ENCODE results near the gene TLR8.
A peak's percentile ranks its signal among the peaks of the same experiment; 100 is the strongest.

Gene TLR8

DNA sequence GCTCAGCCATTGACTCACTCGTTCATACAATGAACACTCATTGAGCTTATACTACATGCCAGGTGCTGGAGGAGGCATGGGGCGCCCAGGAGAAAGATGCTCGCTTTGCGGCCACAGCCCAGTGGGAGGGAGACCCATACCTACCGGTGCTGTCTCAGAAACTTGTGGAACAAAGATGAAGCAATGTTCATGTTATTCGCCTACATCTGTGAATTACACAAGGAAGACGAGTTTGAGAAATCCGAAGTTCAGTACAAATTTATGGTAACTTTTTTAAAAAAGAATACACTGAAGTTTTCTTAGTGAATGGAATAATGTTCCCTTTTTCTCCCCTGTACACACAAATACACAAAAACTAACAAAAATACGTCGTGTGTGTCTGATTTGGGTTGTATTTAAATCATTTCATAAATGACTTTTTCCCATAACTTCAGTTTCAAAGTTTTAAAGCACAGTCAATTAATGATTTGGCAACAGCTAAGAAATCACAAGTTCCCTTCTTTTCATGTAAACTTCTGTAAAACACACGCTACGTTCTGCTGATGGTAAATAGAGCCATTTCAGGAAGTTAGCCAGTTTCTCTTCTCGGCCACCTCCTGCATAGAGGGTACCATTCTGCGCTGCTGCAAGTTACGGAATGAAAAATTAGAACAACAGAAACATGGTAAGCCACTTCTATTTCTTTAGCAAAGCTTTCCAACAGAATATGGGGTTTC, at the start of gene TLR8:
Gene TLR8, plus strand, starts transcription at position 575 of the 716 bp plus-strand sequence. Its CDS starts 87 bp downstream, at position 662.
- DNase-seq (ENCODE audit: low spot score) = no peak

DNA sequence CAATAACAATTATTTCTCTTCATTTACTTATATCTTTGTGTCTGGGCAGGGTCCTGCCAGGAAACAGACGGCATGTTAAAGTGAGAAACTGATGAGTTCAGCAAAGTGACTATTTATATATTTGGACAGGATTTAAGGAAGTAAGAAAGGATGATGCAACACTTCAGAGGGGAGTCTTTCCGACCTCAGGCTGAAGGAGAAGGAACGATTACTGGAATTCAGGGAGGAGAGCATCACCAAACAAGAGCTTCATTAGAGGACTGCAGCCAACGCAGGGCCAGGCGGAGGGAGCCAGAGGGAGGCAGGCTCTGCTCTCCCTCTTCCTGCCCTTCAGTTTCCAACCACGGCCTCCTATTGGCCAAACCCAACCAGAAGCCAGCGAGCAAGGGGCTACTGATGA, 41.1 kb upstream of the TLR8 start:
- no peak for DNase-seq (ENCODE audit: low spot score)

DNA sequence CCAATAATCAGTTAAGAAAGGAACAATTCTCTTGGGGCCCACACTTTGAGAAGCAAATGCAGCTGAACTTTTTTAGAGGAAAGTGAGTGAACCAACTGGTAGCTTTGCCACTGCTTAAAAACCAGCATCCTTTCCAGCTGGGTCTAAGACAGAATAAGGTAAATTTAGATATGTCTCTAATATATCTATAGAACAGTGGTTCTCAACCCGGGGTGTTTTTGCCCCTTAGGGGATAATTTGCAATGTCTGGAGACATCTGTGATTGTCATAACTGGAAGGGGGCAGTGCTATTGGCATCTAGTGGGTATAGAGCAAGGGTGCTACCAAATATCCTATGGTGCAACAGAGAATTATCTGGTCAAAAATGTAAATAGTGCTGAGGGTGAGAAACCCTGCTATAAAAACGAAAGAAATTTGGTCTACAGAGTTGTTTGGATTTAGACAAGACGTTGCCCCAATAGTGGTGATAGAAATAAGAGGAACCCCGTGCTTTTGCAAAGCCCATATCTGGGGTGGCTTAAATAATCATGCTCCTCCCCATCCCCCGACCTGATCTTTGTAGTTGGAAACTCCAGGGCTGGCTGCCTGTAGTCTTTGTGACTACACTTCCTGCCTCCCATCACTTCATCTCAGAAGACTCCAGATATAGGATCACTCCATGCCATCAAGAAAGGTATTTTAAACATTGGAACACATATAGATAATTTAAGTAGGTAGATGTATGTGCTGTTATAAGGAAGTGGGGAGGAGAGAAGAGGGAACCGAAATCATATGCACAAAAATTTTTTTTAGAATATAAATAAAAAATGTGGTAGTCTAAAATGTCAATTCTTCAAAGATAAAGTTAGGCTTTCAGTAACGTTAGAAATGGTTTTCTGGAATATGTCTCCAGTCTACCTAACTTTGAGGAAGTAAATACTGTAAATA, 39.7 kb upstream of the TLR8 start, which contains the start of gene TLR7:
Gene TLR7, plus strand, starts transcription at position 622 of the 927 bp plus-strand sequence. CDS start 507 bp downstream, outside the sequence.
- no peak for DNase-seq (ENCODE audit: low spot score)

DNA sequence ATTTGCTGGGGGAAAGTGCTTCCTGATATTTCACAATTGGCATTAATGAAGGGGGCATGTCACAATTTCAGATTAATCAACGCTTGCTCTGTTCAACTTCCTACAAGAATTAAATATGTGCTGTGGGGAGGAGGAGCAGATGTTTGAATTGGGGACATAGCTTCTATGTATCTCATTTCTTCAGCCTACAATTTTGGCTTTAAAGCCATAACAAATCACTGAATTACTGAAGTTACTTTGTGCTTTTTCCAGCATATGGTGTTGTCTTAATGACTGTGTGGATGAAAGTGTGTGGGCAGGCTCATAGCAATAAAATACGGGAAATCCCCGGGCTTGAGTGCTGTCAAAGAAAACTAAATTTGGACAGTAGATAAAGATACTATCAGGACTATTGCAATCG, 38.7 kb upstream of the TLR8 start:
- DNase-seq (ENCODE audit: low spot score) = no peak

DNA sequence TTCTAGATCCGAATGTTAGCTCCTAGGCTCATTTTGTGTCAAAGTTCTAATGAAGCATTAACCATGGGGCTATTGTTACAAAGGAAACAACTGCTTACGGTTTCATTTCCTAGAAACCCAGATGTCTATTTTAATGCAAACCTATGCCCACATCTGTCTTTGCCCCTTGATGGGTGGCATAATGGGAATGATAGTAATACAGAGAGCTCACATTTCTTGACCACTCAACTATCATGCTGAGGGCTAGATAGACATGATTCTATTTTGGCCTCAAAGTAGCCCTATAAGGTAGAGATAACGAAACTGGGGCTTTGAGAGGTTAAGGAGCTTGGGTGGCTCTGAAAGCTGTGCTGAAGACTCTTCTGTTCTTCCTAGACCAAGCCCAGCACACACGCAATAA, 37.7 kb upstream of the TLR8 start:
- DNase-seq (ENCODE audit: low spot score) = no peak

DNA sequence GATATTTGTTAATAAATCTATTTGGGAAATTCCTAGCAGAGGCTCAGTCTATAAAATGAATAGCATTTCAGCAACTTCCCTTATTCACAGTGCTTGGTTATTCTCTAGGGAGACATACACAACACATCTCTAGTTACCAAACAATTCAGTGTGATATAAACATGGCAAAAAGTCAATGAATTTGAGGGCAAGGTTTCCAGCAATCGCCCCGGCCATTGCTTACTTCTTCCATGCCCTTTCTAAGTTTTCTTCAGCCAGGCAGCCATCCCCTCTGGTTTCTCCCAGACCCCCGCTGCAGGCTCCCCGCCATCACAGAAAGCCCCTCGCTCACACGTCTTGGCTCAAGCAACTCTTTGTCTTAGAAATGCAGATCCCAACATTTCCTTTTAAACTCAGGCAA, 35.2 kb upstream of the TLR8 start:
- no peak for DNase-seq (ENCODE audit: low spot score)

DNA sequence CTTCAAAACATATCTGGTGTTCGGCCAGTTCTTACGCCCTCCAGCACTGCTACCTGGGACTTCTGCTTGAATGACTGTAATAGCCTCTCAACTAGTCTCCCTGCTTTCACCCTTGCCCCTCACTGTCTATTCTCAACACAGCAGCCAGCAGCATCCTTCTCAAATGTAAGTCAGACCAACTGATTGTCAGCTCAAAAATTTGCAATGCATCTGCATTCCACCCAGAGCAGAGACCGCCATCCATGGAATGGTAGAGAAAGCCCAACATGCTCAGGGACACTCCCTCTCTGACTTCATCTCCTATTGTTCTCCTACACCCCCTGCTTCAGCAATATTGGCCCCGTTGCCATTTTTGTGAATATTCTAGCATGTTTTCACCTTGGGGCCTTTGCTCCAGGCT, 33.7 kb upstream of the TLR8 start:
- DNase-seq (ENCODE audit: low spot score) = no peak

DNA sequence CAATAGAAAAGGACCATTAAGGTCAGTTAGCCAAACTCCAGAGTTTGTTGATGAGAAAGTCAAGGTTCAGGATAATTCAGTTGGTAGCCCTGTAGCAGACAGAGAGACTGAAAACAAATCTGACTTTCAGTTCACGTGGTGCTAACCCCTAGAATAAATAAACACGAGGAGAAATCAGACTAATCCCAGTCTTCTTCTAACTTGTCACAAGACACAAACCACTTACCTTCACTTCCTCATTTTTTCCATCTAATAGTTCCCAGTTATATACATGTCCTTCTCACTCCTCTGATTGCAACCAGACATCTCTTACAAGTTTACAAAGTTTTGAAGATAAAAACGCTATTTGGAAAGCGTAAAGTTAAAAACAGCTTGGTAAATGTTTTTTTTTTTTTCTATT, 31.8 kb upstream of the TLR8 start:
- no peak for DNase-seq (ENCODE audit: low spot score)

DNA sequence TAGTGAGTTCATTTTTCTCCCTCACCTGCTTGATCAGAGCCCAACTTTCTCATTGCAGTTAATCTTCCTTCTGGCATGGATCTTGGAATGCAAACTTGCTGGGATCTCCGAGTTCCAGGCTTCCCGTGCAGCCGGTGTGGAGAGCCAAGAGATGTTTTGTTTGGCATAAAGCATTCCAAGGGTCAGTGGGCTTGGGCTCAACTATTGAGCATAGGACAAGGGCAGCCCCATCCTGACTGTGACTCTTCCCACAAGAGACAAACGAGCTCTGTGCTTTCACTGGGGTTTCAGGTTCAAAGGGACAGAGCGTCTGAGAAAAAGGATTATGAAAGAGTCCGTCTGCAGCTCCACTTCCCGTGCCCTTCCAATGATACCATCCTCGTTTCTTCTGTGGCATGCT, 29.0 kb upstream of the TLR8 start:
- no peak for DNase-seq (ENCODE audit: low spot score)

DNA sequence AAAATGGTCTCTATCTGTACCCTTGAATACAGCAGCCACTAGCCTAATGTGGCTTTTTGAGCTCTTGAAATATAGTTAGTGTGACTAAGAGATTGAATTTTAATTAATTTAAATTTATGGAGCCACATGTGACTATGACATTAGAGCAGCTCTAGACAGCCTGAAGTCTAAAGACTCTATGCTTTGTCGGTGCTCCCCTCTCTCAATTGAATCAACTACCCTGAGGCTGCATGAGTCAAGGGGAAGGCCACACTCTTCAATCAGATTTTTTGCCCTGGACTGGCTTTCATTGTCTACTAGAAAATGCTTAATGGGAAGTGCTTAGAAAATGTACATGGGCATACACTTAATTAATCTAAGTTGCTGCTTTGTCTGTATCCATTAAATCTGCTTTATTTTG, 27.9 kb upstream of the TLR8 start:
- DNase-seq (ENCODE audit: low spot score) = no peak

DNA sequence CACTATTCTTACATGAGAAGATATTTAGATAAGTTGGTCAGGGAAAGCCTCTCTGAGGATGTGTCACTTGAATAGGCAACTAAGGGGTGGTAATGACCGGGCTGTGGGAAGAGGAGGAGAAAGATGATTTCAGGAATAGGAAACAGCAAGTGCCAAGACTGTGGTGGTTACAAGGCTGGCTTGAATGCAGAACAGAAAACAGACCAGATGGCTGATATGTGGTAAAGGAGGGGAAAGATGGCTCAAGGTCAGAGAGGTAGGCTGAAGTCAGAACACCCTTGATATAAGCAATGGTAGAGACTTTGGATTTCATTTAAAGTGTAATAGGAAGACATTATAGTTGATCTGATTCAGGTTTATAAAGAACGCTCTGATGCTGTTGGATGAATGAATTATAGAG, 24.5 kb upstream of the TLR8 start:
- no peak for DNase-seq (ENCODE audit: low spot score)

DNA sequence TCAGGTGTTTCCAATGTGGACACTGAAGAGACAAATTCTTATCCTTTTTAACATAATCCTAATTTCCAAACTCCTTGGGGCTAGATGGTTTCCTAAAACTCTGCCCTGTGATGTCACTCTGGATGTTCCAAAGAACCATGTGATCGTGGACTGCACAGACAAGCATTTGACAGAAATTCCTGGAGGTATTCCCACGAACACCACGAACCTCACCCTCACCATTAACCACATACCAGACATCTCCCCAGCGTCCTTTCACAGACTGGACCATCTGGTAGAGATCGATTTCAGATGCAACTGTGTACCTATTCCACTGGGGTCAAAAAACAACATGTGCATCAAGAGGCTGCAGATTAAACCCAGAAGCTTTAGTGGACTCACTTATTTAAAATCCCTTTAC, 20.9 kb upstream of the TLR8 start:
- no peak for DNase-seq (ENCODE audit: low spot score)

DNA sequence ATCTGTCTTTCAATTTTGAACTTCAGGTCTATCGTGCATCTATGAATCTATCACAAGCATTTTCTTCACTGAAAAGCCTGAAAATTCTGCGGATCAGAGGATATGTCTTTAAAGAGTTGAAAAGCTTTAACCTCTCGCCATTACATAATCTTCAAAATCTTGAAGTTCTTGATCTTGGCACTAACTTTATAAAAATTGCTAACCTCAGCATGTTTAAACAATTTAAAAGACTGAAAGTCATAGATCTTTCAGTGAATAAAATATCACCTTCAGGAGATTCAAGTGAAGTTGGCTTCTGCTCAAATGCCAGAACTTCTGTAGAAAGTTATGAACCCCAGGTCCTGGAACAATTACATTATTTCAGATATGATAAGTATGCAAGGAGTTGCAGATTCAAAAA, 19.9 kb upstream of the TLR8 start:
- no peak for DNase-seq (ENCODE audit: low spot score)

DNA sequence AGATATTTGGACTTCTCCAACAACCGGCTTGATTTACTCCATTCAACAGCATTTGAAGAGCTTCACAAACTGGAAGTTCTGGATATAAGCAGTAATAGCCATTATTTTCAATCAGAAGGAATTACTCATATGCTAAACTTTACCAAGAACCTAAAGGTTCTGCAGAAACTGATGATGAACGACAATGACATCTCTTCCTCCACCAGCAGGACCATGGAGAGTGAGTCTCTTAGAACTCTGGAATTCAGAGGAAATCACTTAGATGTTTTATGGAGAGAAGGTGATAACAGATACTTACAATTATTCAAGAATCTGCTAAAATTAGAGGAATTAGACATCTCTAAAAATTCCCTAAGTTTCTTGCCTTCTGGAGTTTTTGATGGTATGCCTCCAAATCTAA, 19.3 kb upstream of the TLR8 start:
- DNase-seq (ENCODE audit: low spot score) = no peak

DNA sequence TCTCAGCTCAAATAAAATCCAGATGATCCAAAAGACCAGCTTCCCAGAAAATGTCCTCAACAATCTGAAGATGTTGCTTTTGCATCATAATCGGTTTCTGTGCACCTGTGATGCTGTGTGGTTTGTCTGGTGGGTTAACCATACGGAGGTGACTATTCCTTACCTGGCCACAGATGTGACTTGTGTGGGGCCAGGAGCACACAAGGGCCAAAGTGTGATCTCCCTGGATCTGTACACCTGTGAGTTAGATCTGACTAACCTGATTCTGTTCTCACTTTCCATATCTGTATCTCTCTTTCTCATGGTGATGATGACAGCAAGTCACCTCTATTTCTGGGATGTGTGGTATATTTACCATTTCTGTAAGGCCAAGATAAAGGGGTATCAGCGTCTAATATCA, 18.7 kb upstream of the TLR8 start:
- no peak for DNase-seq (ENCODE audit: low spot score)

DNA sequence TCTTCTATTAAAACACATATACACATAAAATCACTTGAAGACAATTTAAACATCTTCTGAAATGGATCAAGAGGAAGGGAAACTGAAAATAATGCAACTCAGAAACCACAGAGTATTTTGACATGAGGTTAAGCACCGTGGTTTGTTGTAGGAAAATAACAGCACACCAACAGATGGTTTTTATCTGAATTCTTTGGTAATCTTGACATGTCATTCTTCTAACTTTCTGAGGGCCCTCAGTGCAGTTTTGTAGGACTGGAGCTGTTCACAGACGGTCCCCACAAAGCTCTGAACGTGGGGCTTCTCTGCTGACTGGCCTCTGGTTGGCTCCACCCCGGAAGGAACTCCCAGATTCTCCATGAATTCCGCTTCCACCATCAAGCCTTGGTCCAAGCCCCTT, 16.0 kb upstream of the TLR8 start:
- no peak for DNase-seq (ENCODE audit: low spot score)

DNA sequence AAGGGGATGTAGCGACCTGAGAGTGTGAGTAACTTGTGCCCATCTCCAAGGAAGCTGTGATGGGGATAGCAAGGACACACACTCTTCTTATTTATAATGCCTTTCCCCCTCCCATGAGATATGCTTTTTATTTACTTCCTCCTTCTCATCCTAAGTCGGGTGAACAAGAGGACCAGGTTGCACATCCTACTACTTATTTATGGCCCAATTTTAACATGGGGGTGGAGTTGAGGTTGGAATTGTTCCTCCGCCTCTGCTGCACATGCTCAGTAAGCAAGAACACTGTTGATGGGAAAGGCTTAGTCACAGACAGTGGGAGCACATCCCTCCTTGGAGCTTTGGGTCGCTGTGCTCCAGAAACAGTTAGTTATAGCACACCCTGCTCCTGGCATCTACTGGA, 15.2 kb upstream of the TLR8 start:
- no peak for DNase-seq (ENCODE audit: low spot score)

DNA sequence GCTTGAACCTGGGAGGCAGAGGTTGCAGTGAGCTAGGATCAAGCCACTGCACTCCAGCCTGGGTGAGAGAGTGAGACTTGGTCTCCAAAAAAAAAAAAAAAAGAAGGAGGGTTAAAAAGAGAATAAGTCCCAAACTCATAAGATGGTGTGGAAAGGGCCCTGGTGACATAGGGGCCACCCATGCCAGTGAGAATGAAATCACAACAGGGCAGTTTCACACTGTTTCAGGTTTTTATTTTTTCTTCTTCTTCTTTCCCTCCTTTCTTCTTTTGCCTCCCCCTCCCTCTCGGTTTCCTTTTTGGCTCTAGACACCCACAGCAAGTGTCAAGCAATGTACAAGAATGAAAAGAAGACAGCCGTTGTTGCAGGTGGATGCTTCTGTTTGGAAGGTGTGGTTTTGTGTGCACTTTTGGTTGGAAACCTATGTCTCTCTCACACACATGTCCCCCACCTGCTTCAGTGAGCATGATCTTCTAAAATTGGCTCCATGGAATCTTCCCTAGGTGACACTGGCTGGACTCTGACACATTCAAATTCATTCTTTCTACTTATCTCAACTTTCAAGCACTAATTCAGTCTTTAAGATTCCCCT, 14.4 kb upstream of the TLR8 start:
- DNase-seq (ENCODE audit: low spot score) = no peak

DNA sequence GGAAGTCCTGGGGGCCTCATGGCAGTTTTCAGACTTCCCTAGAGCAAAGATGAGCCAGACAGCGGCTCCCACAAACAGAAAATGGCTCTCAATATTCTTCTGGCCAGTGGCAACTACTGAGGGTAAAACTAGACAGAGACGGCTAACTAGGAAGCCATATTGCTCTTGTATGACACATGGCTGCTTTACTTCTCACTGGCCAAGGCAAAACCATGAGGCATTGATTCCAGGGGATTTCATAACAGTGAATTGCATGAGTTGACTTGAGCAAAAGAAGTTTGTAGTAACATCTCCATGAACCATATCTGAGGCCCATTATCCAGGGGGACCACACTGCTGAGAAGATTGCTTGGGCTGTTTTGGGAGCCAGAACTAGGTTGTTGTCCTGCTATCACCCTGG, 13.7 kb upstream of the TLR8 start:
- no peak for DNase-seq (ENCODE audit: low spot score)

DNA sequence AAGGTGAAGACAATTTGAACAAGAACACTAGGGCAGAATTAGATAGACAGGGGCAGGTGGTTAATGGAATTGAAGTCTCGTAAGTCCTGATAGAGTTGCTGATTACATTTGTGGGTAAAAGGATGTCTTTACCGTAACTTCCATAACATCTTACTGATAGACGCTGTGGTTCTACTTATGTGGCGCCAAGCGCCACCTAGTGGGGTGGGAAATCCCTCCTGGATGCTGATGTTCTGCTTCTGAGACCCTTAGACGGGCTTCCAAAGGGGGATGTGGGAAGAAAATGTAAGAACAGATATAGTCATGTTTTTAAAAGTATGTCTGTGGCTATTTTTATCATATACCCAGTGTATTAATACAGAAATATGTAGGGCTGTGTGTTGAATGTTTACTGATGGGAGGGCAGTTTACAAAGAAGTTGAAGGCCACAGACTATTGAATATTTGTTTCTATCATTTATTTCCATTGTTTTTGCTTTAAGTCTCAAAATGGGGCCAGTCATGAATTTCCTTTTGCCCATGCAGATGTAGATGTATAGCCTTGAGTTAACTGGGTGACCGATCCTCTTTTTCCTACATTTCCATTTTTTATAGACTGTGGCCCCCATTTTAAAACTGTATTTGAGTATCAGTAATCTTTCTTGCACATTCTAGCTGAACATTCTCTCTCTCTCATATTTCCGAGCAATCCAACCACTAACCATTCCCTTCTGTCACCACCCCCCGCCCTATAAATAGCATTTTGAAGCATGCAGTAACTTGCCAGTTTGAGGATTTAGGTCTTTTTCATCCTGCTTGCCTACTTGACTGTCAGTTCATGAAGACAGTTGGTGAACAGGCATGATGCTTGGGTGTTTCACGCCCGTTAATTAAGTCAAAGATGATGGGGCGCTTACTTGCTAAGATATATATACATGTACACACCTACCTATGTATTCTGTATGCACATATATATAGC, 12.1 kb upstream of the TLR8 start:
- DNase-seq (ENCODE audit: low spot score) = peak; percentile 35

DNA sequence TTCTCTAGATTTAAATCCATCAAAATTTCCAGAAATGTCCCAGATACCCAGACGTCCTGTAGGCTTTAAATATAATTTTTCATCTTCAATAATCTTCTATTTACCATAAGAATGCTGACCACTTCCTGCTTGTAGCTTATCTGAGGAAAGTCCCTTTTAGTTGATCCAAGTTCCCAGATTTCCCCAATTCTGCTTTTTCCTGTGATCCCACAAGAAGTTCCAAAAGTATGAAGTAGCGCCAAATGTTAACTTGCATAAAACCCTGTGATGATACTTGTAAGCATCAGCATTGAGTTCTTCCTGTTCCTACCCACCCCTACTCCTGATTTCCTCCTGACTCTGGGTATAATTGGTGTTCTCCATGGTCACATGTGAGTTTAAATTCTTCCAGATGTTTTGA, 10.6 kb upstream of the TLR8 start:
- DNase-seq (ENCODE audit: low spot score) = no peak

DNA sequence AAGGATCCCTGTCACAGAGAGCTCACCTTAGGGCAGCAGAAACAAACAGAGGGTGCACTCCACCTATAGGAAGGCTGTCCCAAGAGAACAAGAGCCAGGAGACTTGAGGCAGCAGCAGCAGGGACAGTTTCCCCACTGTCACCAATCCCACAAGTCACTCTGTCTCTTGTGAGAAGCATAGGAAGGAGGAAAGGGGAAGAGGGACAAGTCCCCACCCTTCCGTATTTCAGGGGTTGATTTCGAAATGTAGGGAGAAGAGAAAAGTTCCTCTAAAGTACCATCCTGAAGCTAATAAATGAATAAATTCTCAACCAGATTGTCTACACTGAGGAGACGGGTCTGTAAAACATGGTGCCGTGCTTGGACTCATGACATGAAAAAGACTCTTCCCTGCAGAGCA, 9.5 kb upstream of the TLR8 start:
- DNase-seq (ENCODE audit: low spot score) = no peak
